Natural killer cell (primary cell): ENCODE data around the gene SYNE2. TPM values are rescaled to one million over a fixed set of nuclear protein-coding genes. Genes with fewer than 3 reads are reported as not detected.

Source experiments
- ATAC-seq, 3 donors: fragments of 150-1000 bp in 2 of 3; fragments of 200-7000 bp in 1 of 3; cut with Tn5 transposase; 1 replicate in 1 of 3; 2 replicates in 2 of 3; pipeline ENCODE4 v1.10.0; 2021; ENCODE audit warnings: mild to moderate bottlenecking in 2 of 3, moderate library complexity in 2 of 3
- DNase-seq, 2 donors: peaks; one replicate each; pipeline versions ENCODE4 v3.0.0 to v3.0.0-alpha.2; 2013 to 2021; ENCODE audit warnings: mixed read lengths in 1 of 2
- H3K27ac ChIP-seq: one replicate; pipeline ENCODE4 v1.5.1; 2013; ENCODE audit warnings: mild to moderate bottlenecking, low read length
- H3K27me3 ChIP-seq: one replicate; pipeline ENCODE4 v1.6.1; 2013; ENCODE audit warnings: low read length; ENCODE audit not compliant: control insufficient read depth, insufficient read depth
- H3K36me3 ChIP-seq: one replicate; pipeline ENCODE4 v1.6.1; 2013; ENCODE audit warnings: low read length; ENCODE audit not compliant: control insufficient read depth, insufficient read depth
- H3K4me1 ChIP-seq: one replicate; pipeline ENCODE4 v1.6.1; 2013; ENCODE audit warnings: low read length; ENCODE audit not compliant: control insufficient read depth, insufficient read depth
- H3K4me3 ChIP-seq: one replicate; pipeline ENCODE4 v1.5.1; 2013; ENCODE audit warnings: low read length
- H3K9me3 ChIP-seq: one replicate; pipeline ENCODE4 v1.6.1; 2013; ENCODE audit warnings: low read length; ENCODE audit not compliant: control insufficient read depth, insufficient read depth
- H3K27ac Mint-ChIP-seq, 2 donors: one replicate each; pipeline ENCODE4 v1.8.0; 2022; ENCODE audit warnings: mild to moderate bottlenecking in 2 of 2, mixed read lengths in 2 of 2, moderate library complexity in 1 of 2
- H3K27me3 Mint-ChIP-seq, 2 donors: one replicate each; pipeline ENCODE4 v1.8.0; 2022; ENCODE audit warnings: low read depth in 2 of 2, mixed read lengths in 2 of 2
- H3K36me3 Mint-ChIP-seq: one replicate; pipeline ENCODE4 v1.8.0; 2022; ENCODE audit warnings: mixed read lengths
- H3K4me1 Mint-ChIP-seq, 2 donors: one replicate each; pipeline ENCODE4 v1.8.0; 2022; ENCODE audit warnings: mixed read lengths in 2 of 2
- H3K4me3 Mint-ChIP-seq: one replicate; pipeline ENCODE4 v1.8.0; 2022; ENCODE audit warnings: mild to moderate bottlenecking, moderate library complexity, mixed read lengths
- H3K9me3 Mint-ChIP-seq, 2 donors: one replicate each; pipeline ENCODE4 v1.8.0; 2022; ENCODE audit warnings: mixed read lengths in 2 of 2
- CTCF ChIP-seq: fragments of 200-600 bp; IDR thresholded peaks from one replicate; pipeline ENCODE4 v1.8.0; 2022; ENCODE audit warnings: antibody characterized with exemption
- WGBS: methylation state at CpG from one replicate; pipeline ENCODE4 v1.1.7; 2013; ENCODE audit warnings: missing lambda C conversion rate; ENCODE audit not compliant: insufficient coverage; 5-methylcytosine and 5-hydroxymethylcytosine counted together
- intact Hi-C: fragments of 100-400 bp; cut with micrococcal nuclease; formaldehyde crosslinking; loops from one replicate; pipeline ENCODE4 v1.14.2; 2022
- total RNA-seq, 4 donors: library from RNA; stranded (reverse); fragments of 120-200 nt in 1 of 4; gene quantifications; one replicate each; pipeline versions ENCODE4 v1.2.3 to v1.2.4, GENCODE V29; 2013 to 2022

The SYNE2 gene
- total RNA-seq, 3 donors from 2014 or later (not counting 1 experiment from before 2014, with no cell fraction given): 325 to 434 (median 373) TPM

DNA sequence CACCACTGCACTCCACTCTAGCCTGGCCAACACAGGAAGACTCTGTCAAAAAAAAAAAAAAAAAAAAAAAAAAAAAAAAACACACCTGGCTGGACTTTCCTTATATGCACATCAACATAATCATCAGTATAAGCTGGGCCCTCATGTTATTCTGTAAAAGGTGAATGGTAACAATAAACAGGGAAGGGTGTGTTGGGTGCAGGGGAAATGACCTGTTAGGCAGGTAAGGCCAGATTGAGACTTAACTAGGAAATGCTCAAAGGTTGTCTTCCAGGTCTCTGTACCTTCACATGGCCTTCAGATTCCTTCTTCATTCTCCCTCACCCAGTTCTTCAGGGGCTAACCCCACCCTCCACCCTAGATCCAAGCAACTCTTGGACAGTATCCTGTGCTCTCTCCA lies 393.9 kb downstream of the SYNE2 start:
- H3K27me3 ChIP-seq: no peaks in the 10 kb centered on the region
- ATAC-seq: no peak
- Mint-ChIP-seq H3K27me3 (peaks cover 3 to 40% of the 10 kb centered on the region in 2 donors), H3K27ac (no peak overlapping the region), H3K4me1 (no peaks in the 10 kb centered on the region), H3K4me3 (no peak overlapping the region), H3K9me3 (no peaks in the 10 kb centered on the region), H3K36me3 (no peaks in the 10 kb centered on the region)
- H3K4me1 ChIP-seq: no peaks in the 10 kb centered on the region
- DNase-seq: no peak
- intact Hi-C loops: no loop called here
- no peak overlapping the region for H3K27ac ChIP-seq
- no peak for TF ChIP-seq CTCF
- H3K9me3 ChIP-seq: no peaks in the 10 kb centered on the region
- H3K4me3 ChIP-seq: no peak overlapping the region
- no peaks in the 10 kb centered on the region for H3K36me3 ChIP-seq

DNA sequence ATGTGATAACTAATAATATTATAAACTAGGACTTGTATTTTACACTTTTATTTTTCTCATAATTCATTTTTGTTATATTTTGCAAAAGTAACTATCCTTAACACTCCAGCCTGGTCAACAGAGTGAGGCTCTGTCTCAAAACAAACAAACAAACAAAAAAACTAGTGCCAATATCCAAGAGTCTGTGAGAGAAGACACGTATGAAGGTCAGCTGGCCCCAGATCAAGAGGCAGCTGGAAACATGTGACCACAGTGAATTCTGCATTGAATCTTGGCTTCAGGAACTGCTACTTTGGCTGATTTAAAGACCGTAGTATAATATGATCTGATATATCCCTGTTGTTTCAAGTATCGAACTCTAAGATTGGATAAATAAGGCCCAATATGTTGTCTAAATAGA lies 394.4 kb downstream of the SYNE2 start:
- intact Hi-C loops: no loop called here
- no peak for ATAC-seq

GRCh38 chr14:64248689-64249088 lies 395.9 kb downstream of the SYNE2 start:
- Histone ChIP-seq H3K27ac (no peak overlapping the region), H3K4me1 (no peaks in the 10 kb centered on the region), H3K36me3 (no peaks in the 10 kb centered on the region), H3K9me3 (no peaks in the 10 kb centered on the region), H3K4me3 (no peak overlapping the region), H3K27me3 (no peaks in the 10 kb centered on the region)
- ATAC-seq (no peak), DNase-seq (no peak)
- no peaks in the 10 kb centered on the region for H3K4me1 Mint-ChIP-seq
- H3K27me3 Mint-ChIP-seq: peaks cover 3 to 40% of the 10 kb centered on the region in 2 donors
- no peak overlapping the region for H3K4me3 Mint-ChIP-seq
- H3K9me3 Mint-ChIP-seq: no peaks in the 10 kb centered on the region
- H3K27ac Mint-ChIP-seq: no peak overlapping the region
- intact Hi-C loops: no loop called here
- TF ChIP-seq CTCF: no peak
- 88% methylated on average over 3 of the region's 4 CpGs for WGBS
- no peaks in the 10 kb centered on the region for H3K36me3 Mint-ChIP-seq

More for the DNA sequence above, 394.4 kb downstream of the SYNE2 start:
- Mint-ChIP-seq H3K4me1 (no peaks in the 10 kb centered on the region), H3K27ac (no peak overlapping the region), H3K27me3 (peaks cover 3 to 40% of the 10 kb centered on the region in 2 donors), H3K4me3 (no peak overlapping the region), H3K9me3 (no peaks in the 10 kb centered on the region), H3K36me3 (no peaks in the 10 kb centered on the region)
- TF ChIP-seq CTCF: no peak
- H3K36me3 ChIP-seq: no peaks in the 10 kb centered on the region
- H3K9me3 ChIP-seq: no peaks in the 10 kb centered on the region
- no peaks in the 10 kb centered on the region for H3K4me1 ChIP-seq
- H3K4me3 ChIP-seq: no peak overlapping the region
- 99% methylated on average over 3 of the region's 3 CpGs for WGBS
- no peak overlapping the region for H3K27ac ChIP-seq
- no peak for DNase-seq
- H3K27me3 ChIP-seq: no peaks in the 10 kb centered on the region

GRCh38 chr14:64249363-64249762 lies 396.6 kb downstream of the SYNE2 start:
- DNase-seq (no peak), ATAC-seq (no peak)
- H3K36me3 Mint-ChIP-seq: no peaks in the 10 kb centered on the region
- Histone ChIP-seq H3K4me1 (no peaks in the 10 kb centered on the region), H3K27ac (no peak overlapping the region), H3K36me3 (no peaks in the 10 kb centered on the region), H3K27me3 (no peaks in the 10 kb centered on the region), H3K4me3 (no peak overlapping the region), H3K9me3 (no peaks in the 10 kb centered on the region)
- H3K9me3 Mint-ChIP-seq: no peaks in the 10 kb centered on the region
- no peaks in the 10 kb centered on the region for H3K4me1 Mint-ChIP-seq
- H3K27me3 Mint-ChIP-seq: peaks cover 3 to 40% of the 10 kb centered on the region in 2 donors
- intact Hi-C loops: no loop called here
- no peak overlapping the region for H3K27ac Mint-ChIP-seq
- no peak overlapping the region for H3K4me3 Mint-ChIP-seq
- TF ChIP-seq CTCF: no peak
- 95% methylated on average over 5 of the region's 7 CpGs for WGBS
